Panc1 (cell line): ENCODE measurements around the gene MAPT. TPM values are rescaled to one million over a fixed set of nuclear protein-coding genes. Genes with fewer than 3 reads are reported as not detected.

Source experiments
- ATAC-seq: fragments of 200-7000 bp; cut with Tn5 transposase; 2 replicates; pipeline ENCODE4 v1.9.1; 2020; ENCODE audit warnings: mild to moderate bottlenecking, moderate library complexity
- BruUV-seq: library from RNA; stranded (reverse); fragments of 400-500 nt; replicated peaks from 2 replicates; lab custom pipeline; 2021; lab: Mats Ljungman, UMichigan
- CTCF ChIA-PET: fragments of 300-600 bp; sonication (Branson Sonifier 250); formaldehyde crosslinking; loops from one replicate; lab custom pipeline; 2022; ENCODE audit warnings: antibody characterized with exemption; lab: Charles Lee
- POLR2A ChIA-PET: fragments of 300-600 bp; sonication (Branson Sonifier 250); formaldehyde crosslinking; loops from one replicate; lab custom pipeline; 2022; ENCODE audit warnings: antibody characterized with exemption; lab: Charles Lee
- DNase-seq: peaks from one replicate; pipeline ENCODE4 v3.0.0-alpha.2; 2010; ENCODE audit warnings: low read depth, low spot score
- H3K27ac ChIP-seq: 2 replicates; pipeline ENCODE4 v1.5.1; 2011; ENCODE audit warnings: mild to moderate bottlenecking, low read length, inconsistent platforms
- H3K27me3 ChIP-seq: fragments of 200-500 bp; sonication (Bioruptor generic); 2 replicates; pipeline ENCODE4 v1.6.0; 2014; ENCODE audit warnings: low read length, inconsistent platforms; ENCODE audit not compliant: control insufficient read depth, insufficient read depth
- H3K36me3 ChIP-seq: fragments of 200-500 bp; sonication (Bioruptor generic); 2 replicates; pipeline ENCODE4 v1.5.1; 2014; ENCODE audit warnings: inconsistent platforms, mild to moderate bottlenecking, low read length, moderate library complexity; ENCODE audit not compliant: control insufficient read depth, insufficient read depth
- H3K4me1 ChIP-seq: 2 replicates; pipeline ENCODE4 v1.5.1; 2011; ENCODE audit warnings: inconsistent platforms, mild to moderate bottlenecking, low read length, moderate library complexity; ENCODE audit not compliant: control insufficient read depth, insufficient read depth
- H3K4me3 ChIP-seq, 2 experiments: 2 replicates each; pipeline ENCODE4 v1.5.1; 2011 to 2012; ENCODE audit warnings: low read depth in 2 of 2, low read length in 2 of 2, mild to moderate bottlenecking in 2 of 2, inconsistent platforms in 1 of 2, moderate library complexity in 1 of 2
- H3K9me3 ChIP-seq: fragments of 200-500 bp; sonication (Bioruptor generic); 2 replicates; pipeline ENCODE4 v1.5.1; 2014; ENCODE audit warnings: low read depth, mild to moderate bottlenecking, inconsistent platforms, low read length, moderate library complexity; ENCODE audit not compliant: control insufficient read depth, insufficient read depth
- CTCF ChIP-seq: fragments of 450-650 bp; IDR thresholded peaks from 2 replicates; pipeline ENCODE4 v1.5.1; 2017; ENCODE audit warnings: mild to moderate bottlenecking
- POLR2AphosphoS5 ChIP-seq: IDR thresholded peaks from 2 replicates; pipeline ENCODE4 v1.6.1; 2012; ENCODE audit warnings: mild to moderate bottlenecking, low read depth, low read length, moderate library complexity
- SIN3A ChIP-seq: IDR thresholded peaks from 2 replicates; pipeline ENCODE4 v1.6.1; 2012; ENCODE audit warnings: low read depth, mild to moderate bottlenecking, low read length, moderate library complexity, borderline replicate concordance; ENCODE audit not compliant: insufficient read depth
- TCF7L2 ChIP-seq: IDR thresholded peaks from 2 replicates; pipeline ENCODE4 v1.6.1; 2011; ENCODE audit warnings: mild to moderate bottlenecking, low read depth, low read length, inconsistent platforms
- in situ Hi-C: cut with HindIII; loops from 2 replicates; pipeline ENCODE4 v1.10.0; 2016; ENCODE audit warnings: low sequenced_read_pairs, low pct_unique_long_range_greater_than_20kb
- intact Hi-C: fragments of 100-400 bp; cut with micrococcal nuclease; formaldehyde crosslinking; loops from one replicate; pipeline ENCODE4 v1.10.0; 2022; ENCODE audit not compliant: unreplicated experiment
- total RNA-seq: library from RNA; stranded (reverse); gene quantifications from one replicate; pipeline ENCODE4 v1.2.1, GENCODE V29; 2021; ENCODE audit not compliant: unreplicated experiment
- TF ChIP-seq, protein P1 (sequence below), 2 experiments: IDR thresholded peaks; 2 replicates each; pipeline ENCODE4 v1.6.1; 2011 to 2012; ENCODE audit warnings: low read depth in 2 of 2, control low read depth in 1 of 2, low read length in 1 of 2, mild to moderate bottlenecking in 1 of 2, moderate library complexity in 1 of 2; ENCODE audit not compliant: insufficient read depth in 1 of 2

MAPT gene
- total RNA-seq, 1 experiment from 2014 or later = 0.59 TPM

GRCh38 chr17:45934044-45934979, 40.0 kb downstream of the MAPT start:
- H3K27ac ChIP-seq = no peak overlapping the region
- BruUV-seq = no TSS peak
- DNase-seq (no peak), ATAC-seq (no peak)
- H3K9me3 ChIP-seq = no peaks in the 10 kb centered on the region
- TF ChIP-seq POLR2AphosphoS5 = no peak
- in situ Hi-C loops (no loop called here), intact Hi-C loops (no loop called here)
- no peaks in the 10 kb centered on the region for H3K4me1 ChIP-seq
- H3K36me3 ChIP-seq = no peaks in the 10 kb centered on the region
- CTCF ChIA-PET = interaction anchor here (1.4 kb wide), 1 partner anchor 15 kb away, joined by 4 read pairs; no protein-coding TSS in a partner anchor
- H3K27me3 ChIP-seq = no peaks in the 10 kb centered on the region
- POLR2A ChIA-PET = no interaction called here
- H3K4me3 ChIP-seq = no peak overlapping the region

- in situ Hi-C loops = no loop called here
- Histone ChIP-seq H3K4me1 (no peaks in the 10 kb centered on the region), H3K9me3 (no peaks in the 10 kb centered on the region), H3K27me3 (no peaks in the 10 kb centered on the region), H3K4me3 (no peak overlapping the region), H3K27ac (no peak overlapping the region), H3K36me3 (no peaks in the 10 kb centered on the region)
- POLR2A ChIA-PET = no interaction called here
- ATAC-seq (no peak), DNase-seq (no peak)
- BruUV-seq = no TSS peak
- TF ChIP-seq, protein P1, sequence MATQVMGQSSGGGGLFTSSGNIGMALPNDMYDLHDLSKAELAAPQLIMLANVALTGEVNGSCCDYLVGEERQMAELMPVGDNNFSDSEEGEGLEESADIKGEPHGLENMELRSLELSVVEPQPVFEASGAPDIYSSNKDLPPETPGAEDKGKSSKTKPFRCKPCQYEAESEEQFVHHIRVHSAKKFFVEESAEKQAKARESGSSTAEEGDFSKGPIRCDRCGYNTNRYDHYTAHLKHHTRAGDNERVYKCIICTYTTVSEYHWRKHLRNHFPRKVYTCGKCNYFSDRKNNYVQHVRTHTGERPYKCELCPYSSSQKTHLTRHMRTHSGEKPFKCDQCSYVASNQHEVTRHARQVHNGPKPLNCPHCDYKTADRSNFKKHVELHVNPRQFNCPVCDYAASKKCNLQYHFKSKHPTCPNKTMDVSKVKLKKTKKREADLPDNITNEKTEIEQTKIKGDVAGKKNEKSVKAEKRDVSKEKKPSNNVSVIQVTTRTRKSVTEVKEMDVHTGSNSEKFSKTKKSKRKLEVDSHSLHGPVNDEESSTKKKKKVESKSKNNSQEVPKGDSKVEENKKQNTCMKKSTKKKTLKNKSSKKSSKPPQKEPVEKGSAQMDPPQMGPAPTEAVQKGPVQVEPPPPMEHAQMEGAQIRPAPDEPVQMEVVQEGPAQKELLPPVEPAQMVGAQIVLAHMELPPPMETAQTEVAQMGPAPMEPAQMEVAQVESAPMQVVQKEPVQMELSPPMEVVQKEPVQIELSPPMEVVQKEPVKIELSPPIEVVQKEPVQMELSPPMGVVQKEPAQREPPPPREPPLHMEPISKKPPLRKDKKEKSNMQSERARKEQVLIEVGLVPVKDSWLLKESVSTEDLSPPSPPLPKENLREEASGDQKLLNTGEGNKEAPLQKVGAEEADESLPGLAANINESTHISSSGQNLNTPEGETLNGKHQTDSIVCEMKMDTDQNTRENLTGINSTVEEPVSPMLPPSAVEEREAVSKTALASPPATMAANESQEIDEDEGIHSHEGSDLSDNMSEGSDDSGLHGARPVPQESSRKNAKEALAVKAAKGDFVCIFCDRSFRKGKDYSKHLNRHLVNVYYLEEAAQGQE (IDR thresholded peaks at IDR 0.05; ENCODE audit: insufficient read depth in 1 of 2, low read depth in 2 of 2, low read length in 1 of 2) = no peak
- TF ChIP-seq TCF7L2 = no peak
- TF ChIP-seq CTCF = no peak
- TF ChIP-seq SIN3A = no peak
- no peak for TF ChIP-seq POLR2AphosphoS5
- intact Hi-C loops = no loop called here
- CTCF ChIA-PET = no interaction called here
Observed at GRCh38 chr17:45935197-45935709, 40.9 kb downstream of the MAPT start.
